ENCODE results near the gene RNASET2.
"Not testable (repeated sequence)": the region's sequence is repeated elsewhere in the genome, so short reads cannot be mapped to it uniquely, and the experiment has no call there.

Gene RNASET2

GRCh38 chr6:166954118-166954713 lies 2.1 kb downstream of the RNASET2 start:
- no peak for TF ChIP-seq CTCF (IDR thresholded peaks at IDR 0.05; ENCODE audit: low read depth, low read length)
- H3K4me3 ChIP-seq (replicated peaks in 1 of 2; ENCODE audit: low read depth in 2 of 2, low read length in 2 of 2) = no peak overlapping the region

GRCh38 chr6:166952567-166953486 lies 3.5 kb downstream of the RNASET2 start:
- DNase-seq (ENCODE audit: low read depth in 2 of 2) = no peak
- H3K4me3 ChIP-seq (replicated peaks in 1 of 2; ENCODE audit: low read depth in 2 of 2, low read length in 2 of 2) = no peak overlapping the region

More at GRCh38 chr6:166954118-166954713, 2.1 kb downstream of the RNASET2 start:
- no peak for DNase-seq (ENCODE audit: low read depth in 2 of 2)

GRCh38 chr6:166952121-166952520 lies 4.2 kb downstream of the RNASET2 start:
- DNase-seq (ENCODE audit: low read depth in 2 of 2) = no peak
- TF ChIP-seq CTCF (IDR thresholded peaks at IDR 0.05; ENCODE audit: low read depth, low read length) = no peak
- H3K4me3 ChIP-seq (replicated peaks in 1 of 2; ENCODE audit: low read depth in 2 of 2, low read length in 2 of 2) = no peak overlapping the region

More at GRCh38 chr6:166952567-166953486, 3.5 kb downstream of the RNASET2 start:
- TF ChIP-seq CTCF (IDR thresholded peaks at IDR 0.05; ENCODE audit: low read depth, low read length) = no peak

- H3K4me3 ChIP-seq (replicated peaks in 1 of 2; ENCODE audit: low read depth in 2 of 2, low read length in 2 of 2) = no peak overlapping the region
- no peak for DNase-seq (ENCODE audit: low read depth in 2 of 2)
- no peak for TF ChIP-seq CTCF (IDR thresholded peaks at IDR 0.05; ENCODE audit: low read depth, low read length)
These were observed 4.7 kb downstream of the RNASET2 start for GRCh38 chr6:166951670-166952060.

GRCh38 chr6:166950892-166951669 lies 5.3 kb downstream of the RNASET2 start:
- peak; percentile 51 to 74 for DNase-seq (ENCODE audit: low read depth in 2 of 2)
- peak; percentile 67 for TF ChIP-seq CTCF (IDR thresholded peaks at IDR 0.05; ENCODE audit: low read depth, low read length)
- H3K4me3 ChIP-seq (replicated peaks in 1 of 2; ENCODE audit: low read depth in 2 of 2, low read length in 2 of 2) = not testable (repeated sequence)

GRCh38 chr6:166950443-166950821 lies 5.9 kb downstream of the RNASET2 start:
- no peak for DNase-seq (ENCODE audit: low read depth in 2 of 2)
- TF ChIP-seq CTCF (IDR thresholded peaks at IDR 0.05; ENCODE audit: low read depth, low read length) = no peak
- H3K4me3 ChIP-seq (replicated peaks in 1 of 2; ENCODE audit: low read depth in 2 of 2, low read length in 2 of 2) = no peak overlapping the region
